SK-N-SH treated with all-trans-retinoic acid at 6 μM for 48 hours (cell line): ENCODE data around the gene CYP1A1.

Source experiments
- RARB ChIP-seq: fragments of 250-450 bp; sonication (Bioruptor Pico); IDR thresholded peaks from 2 replicates; pipeline ENCODE4 v1.8.0; 2021; ENCODE audit warnings: mild to moderate bottlenecking, moderate library complexity
- ZFP3 ChIP-seq: fragments of 250-450 bp; sonication (Bioruptor Pico); IDR thresholded peaks from 2 replicates; pipeline ENCODE4 v1.5.0; 2020; ENCODE audit warnings: mild to moderate bottlenecking, moderate library complexity
- ZNF70 ChIP-seq: fragments of 450-650 bp; formaldehyde crosslinking; IDR thresholded peaks from 2 replicates; pipeline ENCODE4 v1.5.0; 2020; ENCODE audit warnings: mild to moderate bottlenecking, moderate library complexity
- TF ChIP-seq, protein P1 (sequence below): fragments of 250-450 bp; sonication (Bioruptor Pico); IDR thresholded peaks from 2 replicates; pipeline ENCODE4 v1.8.0; 2020; ENCODE audit warnings: mild to moderate bottlenecking, moderate library complexity, borderline replicate concordance
- TF ChIP-seq, protein P2 (sequence below): fragments of 250-450 bp; sonication (Bioruptor Pico); IDR thresholded peaks from 2 replicates; pipeline ENCODE4 v1.5.1; 2020; ENCODE audit warnings: low read depth, mild to moderate bottlenecking, moderate library complexity
- TF ChIP-seq, protein P3 (sequence below): fragments of 250-450 bp; sonication (Bioruptor Pico); IDR thresholded peaks from 2 replicates; pipeline ENCODE4 v1.5.1; 2021; ENCODE audit warnings: mild to moderate bottlenecking, moderate library complexity

DNA sequence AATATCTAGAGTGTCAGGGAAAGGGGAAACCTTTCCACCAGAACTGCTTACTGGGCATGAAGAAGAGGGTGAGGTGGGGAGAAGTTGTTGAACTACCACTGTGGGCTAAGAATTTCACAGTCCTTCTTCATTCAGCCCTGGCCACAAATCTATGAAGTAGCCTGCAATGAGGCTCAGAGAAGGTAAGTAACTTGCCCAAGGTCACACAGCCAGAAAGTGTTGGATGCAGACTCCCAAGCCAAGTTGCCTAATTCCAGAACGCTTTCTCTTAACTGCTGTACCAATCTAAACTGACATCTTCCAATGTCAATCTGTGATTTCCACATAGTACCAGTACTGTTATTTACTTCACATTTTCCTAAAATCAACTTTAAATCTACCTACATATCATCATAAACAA is 2.1 kb downstream of the CYP1A1 start:
- TF ChIP-seq, protein P1, sequence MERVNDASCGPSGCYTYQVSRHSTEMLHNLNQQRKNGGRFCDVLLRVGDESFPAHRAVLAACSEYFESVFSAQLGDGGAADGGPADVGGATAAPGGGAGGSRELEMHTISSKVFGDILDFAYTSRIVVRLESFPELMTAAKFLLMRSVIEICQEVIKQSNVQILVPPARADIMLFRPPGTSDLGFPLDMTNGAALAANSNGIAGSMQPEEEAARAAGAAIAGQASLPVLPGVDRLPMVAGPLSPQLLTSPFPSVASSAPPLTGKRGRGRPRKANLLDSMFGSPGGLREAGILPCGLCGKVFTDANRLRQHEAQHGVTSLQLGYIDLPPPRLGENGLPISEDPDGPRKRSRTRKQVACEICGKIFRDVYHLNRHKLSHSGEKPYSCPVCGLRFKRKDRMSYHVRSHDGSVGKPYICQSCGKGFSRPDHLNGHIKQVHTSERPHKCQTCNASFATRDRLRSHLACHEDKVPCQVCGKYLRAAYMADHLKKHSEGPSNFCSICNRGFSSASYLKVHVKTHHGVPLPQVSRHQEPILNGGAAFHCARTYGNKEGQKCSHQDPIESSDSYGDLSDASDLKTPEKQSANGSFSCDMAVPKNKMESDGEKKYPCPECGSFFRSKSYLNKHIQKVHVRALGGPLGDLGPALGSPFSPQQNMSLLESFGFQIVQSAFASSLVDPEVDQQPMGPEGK (CRISPR knock-in tag): no peak
- TF ChIP-seq RARB (CRISPR knock-in tag) (no peak), ZFP3 (no peak), ZNF70 (CRISPR knock-in tag) (no peak)
- TF ChIP-seq, protein P2, sequence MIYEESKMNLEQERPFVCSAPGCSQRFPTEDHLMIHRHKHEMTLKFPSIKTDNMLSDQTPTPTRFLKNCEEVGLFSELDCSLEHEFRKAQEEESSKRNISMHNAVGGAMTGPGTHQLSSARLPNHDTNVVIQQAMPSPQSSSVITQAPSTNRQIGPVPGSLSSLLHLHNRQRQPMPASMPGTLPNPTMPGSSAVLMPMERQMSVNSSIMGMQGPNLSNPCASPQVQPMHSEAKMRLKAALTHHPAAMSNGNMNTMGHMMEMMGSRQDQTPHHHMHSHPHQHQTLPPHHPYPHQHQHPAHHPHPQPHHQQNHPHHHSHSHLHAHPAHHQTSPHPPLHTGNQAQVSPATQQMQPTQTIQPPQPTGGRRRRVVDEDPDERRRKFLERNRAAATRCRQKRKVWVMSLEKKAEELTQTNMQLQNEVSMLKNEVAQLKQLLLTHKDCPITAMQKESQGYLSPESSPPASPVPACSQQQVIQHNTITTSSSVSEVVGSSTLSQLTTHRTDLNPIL (CRISPR knock-in tag): no peak
- TF ChIP-seq, protein P3, sequence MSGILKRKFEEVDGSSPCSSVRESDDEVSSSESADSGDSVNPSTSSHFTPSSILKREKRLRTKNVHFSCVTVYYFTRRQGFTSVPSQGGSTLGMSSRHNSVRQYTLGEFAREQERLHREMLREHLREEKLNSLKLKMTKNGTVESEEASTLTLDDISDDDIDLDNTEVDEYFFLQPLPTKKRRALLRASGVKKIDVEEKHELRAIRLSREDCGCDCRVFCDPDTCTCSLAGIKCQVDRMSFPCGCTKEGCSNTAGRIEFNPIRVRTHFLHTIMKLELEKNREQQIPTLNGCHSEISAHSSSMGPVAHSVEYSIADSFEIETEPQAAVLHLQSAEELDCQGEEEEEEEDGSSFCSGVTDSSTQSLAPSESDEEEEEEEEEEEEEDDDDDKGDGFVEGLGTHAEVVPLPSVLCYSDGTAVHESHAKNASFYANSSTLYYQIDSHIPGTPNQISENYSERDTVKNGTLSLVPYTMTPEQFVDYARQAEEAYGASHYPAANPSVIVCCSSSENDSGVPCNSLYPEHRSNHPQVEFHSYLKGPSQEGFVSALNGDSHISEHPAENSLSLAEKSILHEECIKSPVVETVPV (CRISPR knock-in tag): no peak
